GM18517 (cell line): Measurements from ENCODE around the gene PCDHA11.
"Not testable (repeated sequence)": the region's sequence is repeated elsewhere in the genome, so short reads cannot be mapped to it uniquely, and the experiment has no call there.

ENCODE experiments used
- ATAC-seq: cut with Tn5 transposase; IDR thresholded peaks from one replicate; pipeline ENCODE4 v1.9.1; 2021; ENCODE audit warnings: mild to moderate bottlenecking, moderate library complexity; ENCODE audit not compliant: unreplicated experiment

The PCDHA11 gene

DNA sequence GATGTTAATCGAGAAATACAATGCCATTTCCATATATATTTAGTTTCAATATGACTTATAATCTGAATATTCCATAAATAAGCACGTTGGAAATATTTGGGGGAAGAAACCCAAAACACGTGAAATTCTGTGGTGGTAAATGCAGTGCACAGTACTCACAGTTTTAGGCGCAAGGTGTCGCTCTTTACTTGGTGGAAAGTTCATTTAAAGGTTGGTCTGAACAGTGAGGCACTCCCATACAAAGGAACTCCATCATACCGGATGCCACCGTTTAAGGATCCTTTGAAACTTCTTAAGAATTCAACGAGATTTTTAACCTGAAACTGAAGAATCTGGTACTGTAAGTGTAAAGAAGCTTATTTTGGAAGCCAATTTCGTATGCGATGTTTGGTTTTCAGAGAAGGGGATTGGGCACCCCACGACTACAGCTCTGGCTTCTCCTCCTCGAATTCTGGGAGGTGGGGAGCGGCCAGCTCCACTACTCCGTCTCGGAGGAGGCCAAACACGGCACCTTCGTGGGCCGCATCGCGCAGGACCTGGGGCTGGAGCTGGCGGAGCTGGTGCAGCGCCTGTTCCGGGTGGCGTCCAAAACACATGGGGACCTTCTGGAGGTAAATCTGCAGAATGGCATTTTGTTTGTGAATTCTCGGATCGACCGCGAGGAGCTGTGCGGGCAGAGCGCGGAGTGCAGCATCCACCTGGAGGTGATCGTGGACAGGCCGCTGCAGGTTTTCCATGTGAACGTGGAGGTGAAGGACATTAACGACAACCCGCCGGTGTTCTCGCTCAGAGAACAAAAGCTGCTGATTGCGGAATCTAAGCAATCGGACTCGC, at the start of gene PCDHA11:
PCDHA11 (plus strand) TSS at position 237 of the 834 bp plus-strand sequence; CDS start at position 384, 147 bp downstream.
- ATAC-seq = no peak

GRCh38 chr5:140821375-140822280, 47.1 kb upstream of the PCDHA11 start, which contains the start of gene PCDHA5:
TSS of gene PCDHA5 (plus strand) at chr5:140821613.
- no peak for ATAC-seq

DNA sequence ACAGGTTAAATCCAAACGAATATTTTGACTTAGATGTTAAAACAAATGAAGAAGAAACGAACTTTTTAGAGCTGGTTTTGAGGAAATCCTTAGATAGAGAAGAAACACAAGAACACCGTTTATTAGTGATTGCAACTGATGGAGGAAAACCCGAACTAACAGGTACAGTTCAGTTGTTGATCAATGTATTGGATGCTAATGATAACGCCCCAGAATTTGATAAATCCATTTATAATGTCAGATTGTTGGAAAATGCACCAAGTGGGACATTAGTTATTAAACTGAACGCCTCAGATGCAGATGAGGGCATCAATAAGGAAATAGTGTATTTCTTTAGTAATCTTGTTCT, 46.5 kb upstream of the PCDHA11 start:
- ATAC-seq = no peak

DNA sequence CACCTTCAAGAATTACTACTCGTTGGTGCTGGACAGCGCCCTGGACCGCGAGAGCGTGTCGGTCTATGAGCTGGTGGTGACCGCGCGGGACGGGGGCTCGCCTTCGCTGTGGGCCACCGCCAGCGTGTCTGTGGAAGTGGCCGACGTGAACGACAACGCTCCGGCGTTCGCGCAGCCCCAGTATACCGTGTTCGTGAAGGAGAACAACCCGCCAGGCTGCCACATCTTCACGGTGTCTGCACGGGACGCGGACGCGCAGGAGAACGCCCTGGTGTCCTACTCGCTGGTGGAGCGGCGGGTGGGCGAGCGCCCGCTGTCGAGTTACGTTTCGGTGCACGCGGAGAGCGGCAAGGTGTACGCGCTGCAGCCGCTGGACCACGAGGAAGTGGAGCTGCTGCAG, 45.8 kb upstream of the PCDHA11 start:
- not testable (repeated sequence) for ATAC-seq

- ATAC-seq = no peak
These were observed 45.3 kb upstream of the PCDHA11 start for GRCh38 chr5:140823475-140823874.

DNA sequence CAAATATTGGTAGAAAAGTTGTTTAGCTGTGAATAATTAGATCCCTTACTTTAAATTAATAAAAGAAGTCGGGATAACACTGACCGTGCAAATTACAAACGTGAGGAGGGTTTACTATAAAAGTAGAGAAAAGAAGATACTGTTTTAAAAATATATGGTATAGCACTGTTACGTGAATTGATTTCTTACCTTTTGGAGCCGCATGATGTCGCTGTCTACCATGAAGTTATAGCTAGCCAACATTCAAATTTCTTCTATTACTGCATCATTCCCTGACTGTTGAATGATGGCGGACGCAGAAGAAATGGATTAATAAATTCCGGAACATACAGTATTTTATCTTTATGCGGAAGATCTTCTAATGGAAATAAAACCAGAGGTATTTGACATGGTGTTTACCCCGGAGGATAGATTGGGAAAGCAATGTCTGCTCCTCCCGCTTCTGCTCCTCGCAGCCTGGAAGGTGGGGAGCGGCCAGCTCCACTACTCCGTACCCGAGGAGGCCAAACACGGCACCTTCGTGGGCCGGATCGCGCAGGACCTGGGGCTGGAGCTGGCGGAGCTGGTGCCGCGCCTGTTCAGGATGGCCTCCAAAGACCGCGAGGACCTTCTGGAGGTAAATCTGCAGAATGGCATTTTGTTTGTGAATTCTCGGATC, 40.9 kb upstream of the PCDHA11 start, which contains the start of gene PCDHA6:
PCDHA6 (plus strand) TSS at position 257 of the 658 bp plus-strand sequence; CDS start at position 389, 132 bp downstream.
- no peak for ATAC-seq

- no peak for ATAC-seq
These were observed 40.4 kb upstream of the PCDHA11 start for GRCh38 chr5:140828362-140828737.

- ATAC-seq = not testable (repeated sequence)
These were observed 39.0 kb upstream of the PCDHA11 start for GRCh38 chr5:140829511-140830501.

DNA sequence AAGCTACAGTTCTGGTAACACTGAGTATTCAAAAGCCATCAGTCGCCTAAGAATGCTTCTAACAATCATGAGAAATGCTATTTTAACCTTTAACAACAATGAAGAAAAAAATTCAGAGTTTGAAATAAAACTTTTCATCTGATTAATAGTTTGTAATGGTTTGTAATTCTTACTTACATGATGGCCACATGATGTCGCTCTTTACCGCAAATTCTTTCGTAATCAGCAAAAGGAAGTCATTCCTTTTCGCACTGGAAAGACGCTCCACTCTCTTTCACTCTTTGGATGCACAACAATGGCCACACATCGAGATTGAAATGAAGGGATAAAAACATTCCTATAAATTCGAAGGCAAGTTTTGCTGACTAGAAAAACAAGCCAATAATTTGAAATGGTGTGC, 34.8 kb upstream of the PCDHA11 start, which contains the start of gene PCDHA7:
PCDHA7 (plus strand) TSS at position 277 of the 400 bp plus-strand sequence; CDS start at position 392, 115 bp downstream.
- no peak for ATAC-seq

GRCh38 chr5:140834439-140835008, 34.2 kb upstream of the PCDHA11 start:
- not testable (repeated sequence) for ATAC-seq

GRCh38 chr5:140835622-140836510, 32.9 kb upstream of the PCDHA11 start:
- no peak for ATAC-seq

- no peak for ATAC-seq
These were observed 27.5 kb upstream of the PCDHA11 start, which contains the start of gene PCDHA8 for GRCh38 chr5:140840978-140841962. TSS of gene PCDHA8 (plus strand) at chr5:140841187. CDS start at chr5:140841322, 135 bp downstream.

GRCh38 chr5:140842798-140843733, 25.7 kb upstream of the PCDHA11 start:
- ATAC-seq = no peak

GRCh38 chr5:140848139-140849102, 20.3 kb upstream of the PCDHA11 start, which contains the start of gene PCDHA9:
TSS of gene PCDHA9 (plus strand) at chr5:140848382. CDS start at chr5:140848496, 114 bp downstream.
- ATAC-seq = not testable (repeated sequence)
